K562 (cell line): ENCODE results near the gene GATAD2B. TPM values are rescaled to one million over a fixed set of nuclear protein-coding genes. Genes with fewer than 3 reads are reported as not detected.

Experiments used
- ATF3 ChIP-seq, 2 experiments: fragments of 450-650 bp in 1 of 2; sonication (generic) in 1 of 2; formaldehyde crosslinking in 1 of 2; IDR thresholded peaks in 1 of 2; conservative IDR thresholded peaks in 1 of 2; 2 replicates each; pipeline versions ENCODE4 v1.6.1 to v1.8.1; 2016 to 2023; ENCODE audit warnings: mild to moderate bottlenecking in 2 of 2, moderate library complexity in 2 of 2, inconsistent platforms in 1 of 2, missing genetic modification reagents in 1 of 2
- BCLAF1 ChIP-seq, 2 experiments: fragments of 450-650 bp in 1 of 2; IDR thresholded peaks; 2 replicates each; pipeline ENCODE4 v1.6.1; 2011 to 2017; ENCODE audit warnings: low read depth in 2 of 2, antibody characterized with exemption in 1 of 2, borderline replicate concordance in 1 of 2, low read length in 1 of 2, mild to moderate bottlenecking in 1 of 2, mixed read lengths in 1 of 2; ENCODE audit not compliant: control insufficient read depth in 1 of 2
- BDP1 ChIP-seq: IDR thresholded peaks from 3 replicates; pipeline ENCODE4 v1.6.1; 2011; ENCODE audit not compliant: insufficient read length, insufficient read depth
- CEBPB ChIP-seq: fragments of 450-650 bp; IDR thresholded peaks from 2 replicates; pipeline ENCODE4 v1.6.1; 2016; ENCODE audit warnings: missing genetic modification characterization, missing compliant biosample characterization
- E2F3 ChIP-seq: fragments of 250-450 bp; sonication (Bioruptor Pico); IDR thresholded peaks from 2 replicates; pipeline ENCODE4 v1.4.0; 2020; ENCODE audit warnings: mild to moderate bottlenecking
- FOSL1 ChIP-seq: fragments of 200-800 bp; sonication (Bioruptor generic); conservative IDR thresholded peaks from 2 replicates; pipeline ENCODE4 v1.6.1; 2016; ENCODE audit warnings: missing genetic modification characterization, missing compliant biosample characterization
- FOXP4 ChIP-seq: sonication (generic); formaldehyde crosslinking; IDR thresholded peaks from 2 replicates; pipeline ENCODE4 v1.8.0; 2022; ENCODE audit warnings: mild to moderate bottlenecking, missing genetic modification reagents, borderline replicate concordance
- HEY1 ChIP-seq: fragments of 250-450 bp; sonication (Bioruptor Pico); IDR thresholded peaks from 2 replicates; pipeline ENCODE4 v1.5.0; 2020; ENCODE audit warnings: mild to moderate bottlenecking, moderate library complexity, borderline replicate concordance
- JUN ChIP-seq, 2 experiments: sonication (generic) in 1 of 2; formaldehyde crosslinking in 1 of 2; IDR thresholded peaks; 2 replicates each; pipeline versions ENCODE4 v1.6.1 to v1.8.0; 2012 to 2022; ENCODE audit warnings: borderline replicate concordance in 2 of 2, mild to moderate bottlenecking in 2 of 2, improper control_type of control experiment in 1 of 2, low read depth in 1 of 2, low read length in 1 of 2, missing genetic modification reagents in 1 of 2
- KDM2B ChIP-seq: fragments of 250-450 bp; sonication (Bioruptor Pico); IDR thresholded peaks from 2 replicates; pipeline ENCODE4 v1.8.0; 2021; ENCODE audit warnings: mild to moderate bottlenecking, moderate library complexity
- KDM5B ChIP-seq: fragments of 200-600 bp; sonication (generic); IDR thresholded peaks from 2 replicates; pipeline ENCODE4 v1.6.1; 2012; ENCODE audit warnings: low read depth, mild to moderate bottlenecking, moderate library complexity, low read length, control low read depth, inconsistent platforms; ENCODE audit not compliant: insufficient replicate concordance
- NFE2L1 ChIP-seq: fragments of 450-650 bp; IDR thresholded peaks from 2 replicates; pipeline ENCODE4 v1.6.1; 2016; ENCODE audit warnings: missing genetic modification characterization, low read depth, mild to moderate bottlenecking, missing compliant biosample characterization, moderate library complexity, borderline replicate concordance
- PKNOX1 ChIP-seq: fragments of 450-650 bp; IDR thresholded peaks from 2 replicates; pipeline ENCODE4 v1.6.1; 2016
- PTRF ChIP-seq: fragments of 450-650 bp; IDR thresholded peaks from 2 replicates; pipeline ENCODE4 v1.6.1; 2016; ENCODE audit warnings: mild to moderate bottlenecking, missing genetic modification characterization, missing compliant biosample characterization
- SRSF9 ChIP-seq: fragments of 200-400 bp; formaldehyde crosslinking; IDR thresholded peaks from 2 replicates; pipeline ENCODE4 v1.6.1; 2017; ENCODE audit warnings: low read depth, low read length, borderline replicate concordance
- ZNF143 ChIP-seq: sonication (generic); formaldehyde crosslinking; IDR thresholded peaks from 2 replicates; pipeline ENCODE4 v1.9.0; 2022; ENCODE audit warnings: mild to moderate bottlenecking, missing genetic modification reagents
- ZNF174 ChIP-seq: fragments of 250-450 bp; sonication (Bioruptor Pico); IDR thresholded peaks from 2 replicates; pipeline ENCODE4 v1.4.0; 2020; ENCODE audit warnings: mild to moderate bottlenecking
- ZNF445 ChIP-seq: fragments of 250-450 bp; sonication (Bioruptor Pico); IDR thresholded peaks from 2 replicates; pipeline ENCODE4 v1.4.0; 2020; ENCODE audit warnings: low read depth, mild to moderate bottlenecking, moderate library complexity
- ZZZ3 ChIP-seq: fragments of 450-650 bp; IDR thresholded peaks from 2 replicates; pipeline ENCODE4 v1.6.1; 2016; ENCODE audit warnings: antibody characterized with exemption, mild to moderate bottlenecking, moderate library complexity
- polyA plus RNA-seq, 8 experiments: library from polyadenylated mRNA; depleted of rRNA in 4 of 8; stranded (reverse) in 5 of 8; unstranded in 3 of 8; fragments of >200 nt; fragmentation: Nextera tagmentation in 2 of 8; fragmentation: Illumina TruSeq in 1 of 8; extraction: Ambion mirVana in 2 of 8; extraction: Trizol in 1 of 8; gene quantifications; 2 replicates each; pipeline versions ENCODE4 v1.2.1 to v1.2.3, GENCODE V29; 2011 to 2014; ENCODE audit warnings: inconsistent platforms in 1 of 8, missing spikeins in 1 of 8
- total RNA-seq, 7 experiments: library from RNA; depleted of rRNA in 6 of 7; stranded (reverse); fragments of >200 nt in 6 of 7; fragmentation: Illumina TruSeq in 2 of 7; extraction: Trizol in 2 of 7; gene quantifications; 2 replicates each; pipeline versions ENCODE4 v1.2.1 to v1.2.3, GENCODE V29; 2011 to 2021; ENCODE audit warnings: low replicate concordance in 1 of 7

GATAD2B gene
- total and polyA plus RNA-seq, 9 of the 15 experiments (the other 6 are each of a cell fraction or from before 2014, with no cell fraction given): 1.5 to 40.2 (median 4.9) TPM

- TF ChIP-seq FOSL1 (tag) (peak; percentile 51), NFE2L1 (no peak), KDM5B (peak; percentile 45), ATF3 (IDR thresholded peaks at IDR 0.05) (no peak), ATF3 (CRISPR knock-in tag; conservative IDR thresholded peaks at IDR 0.05) (no peak), HEY1 (CRISPR knock-in tag) (no peak), PTRF (tag) (no peak), KDM2B (CRISPR knock-in tag) (no peak), BDP1 (no peak), E2F3 (CRISPR knock-in tag) (no peak), FOXP4 (CRISPR knock-in tag) (no peak), SRSF9 (no peak), ZZZ3 (no peak), ZNF445 (CRISPR knock-in tag) (no peak), BCLAF1 (IDR thresholded peaks at IDR 0.05; ENCODE audit: borderline replicate concordance in 1 of 2, control insufficient read depth in 1 of 2, low read depth in 2 of 2, low read length in 1 of 2) (no peak), ZNF143 (CRISPR knock-in tag) (no peak), PKNOX1 (peak; percentile 47), ZNF174 (CRISPR knock-in tag) (no peak), CEBPB (tag) (no peak), JUN (IDR thresholded peaks at IDR 0.05; ENCODE audit: borderline replicate concordance, low read depth, low read length) (no peak), JUN (CRISPR knock-in tag; IDR thresholded peaks at IDR 0.05; ENCODE audit: borderline replicate concordance) (peak; percentile 8; the same call in 1 of the 2 replicates)
Observed at GRCh38 chr1:153945795-153946621, 23.2 kb upstream of the GATAD2B start (continued).
